GM21528 (cell line): ENCODE results near the gene VPS13D.

Source experiments
- ATAC-seq: cut with Tn5 transposase; IDR thresholded peaks from one replicate; pipeline ENCODE4 v1.9.1; 2021; ENCODE audit warnings: mild to moderate bottlenecking, moderate library complexity; ENCODE audit not compliant: unreplicated experiment, low FRiP score

Gene VPS13D

DNA sequence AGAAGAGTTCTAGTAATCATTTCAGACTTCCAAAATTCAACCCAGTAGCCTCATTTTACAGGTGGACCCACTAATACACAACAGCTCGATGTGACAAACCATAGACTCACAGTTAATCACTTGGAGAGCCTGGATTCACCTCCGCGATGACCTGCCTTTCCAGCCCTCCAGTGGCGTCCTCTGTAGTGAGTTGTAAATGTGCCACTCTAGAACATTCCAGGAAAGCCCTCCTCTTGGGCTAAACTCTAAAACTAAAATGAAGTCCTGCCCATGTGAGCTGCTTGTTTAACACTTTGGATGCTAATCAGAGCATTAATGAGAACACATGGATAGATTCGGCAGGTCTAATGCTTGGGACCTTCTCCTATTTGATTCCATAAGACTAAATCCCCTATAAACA lies 247.5 kb downstream of the VPS13D start:
- ATAC-seq: no peak

DNA sequence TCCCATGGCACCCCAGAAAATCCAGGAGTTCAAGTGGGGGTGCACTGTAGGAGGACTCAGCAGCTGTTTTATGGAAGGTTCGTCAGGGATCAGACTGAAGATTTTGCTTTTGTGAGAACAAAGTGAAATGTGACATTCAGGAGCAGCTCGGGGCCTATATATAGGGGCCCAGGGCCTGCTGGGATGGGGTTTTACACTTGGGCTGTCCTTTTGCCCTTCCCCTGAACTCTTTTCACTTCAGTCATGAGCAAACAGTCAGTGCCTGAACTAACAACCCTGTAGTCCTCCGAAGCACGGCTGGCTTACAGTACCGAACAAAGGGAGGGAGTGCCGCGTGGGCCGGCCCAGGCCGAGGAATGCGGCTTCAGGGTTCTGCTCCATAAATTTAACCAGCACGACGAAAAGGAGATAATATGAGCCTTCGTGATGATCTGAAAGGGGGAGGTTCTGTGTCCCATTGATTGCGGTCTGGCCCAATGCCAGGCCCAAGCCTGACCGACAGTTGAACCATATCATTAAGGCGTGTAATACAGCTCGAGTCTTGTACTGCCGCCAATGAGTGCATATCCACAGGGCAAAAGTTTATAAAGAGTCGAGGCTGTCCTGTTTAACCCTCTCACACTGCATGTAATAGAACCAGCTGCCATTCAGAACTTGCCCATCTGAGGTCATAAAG lies 248.2 kb downstream of the VPS13D start:
- no peak for ATAC-seq

DNA sequence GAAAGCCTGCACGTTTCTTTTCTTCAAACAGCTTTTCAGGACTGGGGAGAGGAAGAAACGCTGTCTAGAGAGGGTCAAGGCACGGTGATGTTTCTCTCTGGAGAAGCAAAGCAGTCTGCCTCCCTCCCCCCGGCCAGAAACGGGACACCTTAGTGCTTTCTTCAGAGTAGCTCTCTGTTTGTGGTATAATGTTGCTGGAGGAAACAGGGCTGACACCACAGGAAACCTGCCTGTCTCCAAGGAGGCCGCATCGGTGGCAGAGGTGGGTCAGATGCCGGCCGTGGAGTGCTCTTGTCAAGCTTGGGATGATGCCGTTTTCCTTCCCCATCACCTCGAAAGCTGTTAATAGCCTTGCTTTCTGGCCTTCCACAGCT lies 248.8 kb downstream of the VPS13D start:
- ATAC-seq: no peak

DNA sequence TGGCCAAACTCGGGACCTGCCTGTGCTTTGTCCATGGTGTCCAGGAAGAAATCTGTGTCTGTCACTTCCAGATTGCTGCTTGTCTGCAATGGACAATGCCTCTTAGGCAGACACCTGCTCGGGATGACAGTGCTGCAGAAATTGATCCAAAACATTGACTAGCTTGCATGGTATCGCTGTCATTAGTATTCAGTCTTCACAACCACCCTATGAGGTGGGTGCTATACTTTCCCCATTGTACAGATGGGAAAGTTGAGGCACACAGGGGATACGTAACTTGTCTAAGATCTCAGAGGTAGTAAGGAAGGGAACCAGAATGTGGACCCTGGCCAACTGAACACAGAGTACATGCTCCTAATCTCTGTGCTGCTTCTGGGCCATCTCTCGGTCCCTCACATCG lies 249.5 kb downstream of the VPS13D start:
- no peak for ATAC-seq

DNA sequence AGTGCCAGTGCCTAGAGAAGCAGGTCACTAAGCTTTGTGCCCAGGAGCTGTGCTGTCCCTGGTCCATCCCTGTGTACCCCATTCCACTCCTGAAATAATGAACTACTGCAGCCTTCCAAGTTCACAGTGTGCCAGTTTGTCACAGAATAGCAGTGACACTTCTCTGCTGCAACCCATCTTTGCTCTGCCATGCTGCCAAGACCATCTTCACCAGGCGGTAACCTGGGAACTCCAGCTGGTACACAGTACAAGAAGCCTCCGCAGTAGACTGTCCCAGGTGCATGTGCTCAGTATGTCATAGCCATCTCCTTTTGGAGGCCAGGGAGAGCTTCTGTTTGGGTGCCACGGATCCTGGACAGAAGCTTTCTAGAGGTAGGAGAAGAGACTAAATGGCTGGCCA lies 250.2 kb downstream of the VPS13D start:
- ATAC-seq: no peak

DNA sequence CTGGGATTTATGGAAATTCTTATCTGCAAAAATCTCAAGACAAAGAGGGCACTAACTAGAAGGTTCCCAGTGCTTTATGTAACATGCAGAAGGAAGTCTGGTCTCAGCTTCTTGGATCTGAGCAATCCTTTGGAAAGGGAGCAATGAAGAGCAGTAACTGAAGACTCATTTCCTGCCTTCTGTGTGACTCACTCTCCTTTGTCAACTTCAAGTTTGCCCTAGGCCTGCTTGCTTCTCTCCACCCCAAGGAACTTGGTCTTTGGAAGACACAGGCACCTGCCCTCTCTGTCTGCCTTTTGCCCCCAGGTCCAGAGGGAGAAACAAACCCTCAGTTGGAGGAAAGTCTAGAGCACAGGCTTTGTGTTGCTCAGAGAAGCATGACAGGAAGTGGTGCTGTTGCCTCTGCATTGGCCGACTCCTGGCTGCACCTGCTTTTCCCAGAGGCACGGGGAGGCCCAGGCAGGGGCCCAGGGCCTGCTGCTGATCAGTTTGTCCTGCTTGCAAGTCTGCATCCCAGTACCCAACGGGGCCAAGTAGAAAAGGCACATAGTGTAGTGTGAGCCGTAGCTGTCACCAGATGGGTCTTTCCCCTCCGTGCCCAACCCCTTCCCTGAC lies 251.0 kb downstream of the VPS13D start:
- no peak for ATAC-seq

DNA sequence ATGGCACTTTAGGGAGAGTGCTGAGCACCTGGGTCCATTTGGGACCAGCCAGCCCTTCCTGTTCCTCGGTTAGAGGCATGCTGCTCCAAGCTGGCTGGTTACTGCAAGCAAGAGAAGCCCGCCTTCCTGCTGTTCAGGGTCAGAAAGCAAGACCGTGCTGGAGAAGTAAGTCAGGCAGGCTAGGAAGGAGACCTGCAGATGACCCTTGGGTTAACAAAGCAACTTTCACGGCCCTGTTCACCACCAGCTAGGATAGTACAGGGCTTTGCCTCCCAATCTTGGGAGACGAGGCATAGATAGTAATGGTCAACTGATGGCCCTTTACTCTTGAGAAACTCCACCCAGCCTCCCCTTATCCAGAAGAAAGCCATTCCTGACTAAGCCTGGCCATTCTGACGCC lies 252.1 kb downstream of the VPS13D start:
- no peak for ATAC-seq

DNA sequence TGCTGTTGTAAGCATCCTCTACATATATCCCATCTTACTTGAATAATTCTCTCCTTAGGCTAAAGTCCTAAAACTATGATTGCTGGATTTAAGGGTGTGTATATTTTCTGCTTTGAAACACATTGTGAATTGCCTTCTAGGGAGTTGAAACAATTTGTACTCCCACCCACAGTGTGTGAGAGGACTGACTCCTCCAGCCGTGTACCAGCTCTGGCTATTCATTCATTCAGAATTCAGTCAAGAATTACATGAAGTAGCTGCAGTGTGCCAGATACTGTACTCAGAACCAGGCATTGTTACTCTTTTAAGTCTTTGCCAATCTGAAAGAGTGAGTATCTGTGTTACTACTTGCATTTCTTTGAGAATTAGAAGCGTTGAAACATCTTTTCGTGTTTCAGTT lies 253.2 kb downstream of the VPS13D start:
- no peak for ATAC-seq

DNA sequence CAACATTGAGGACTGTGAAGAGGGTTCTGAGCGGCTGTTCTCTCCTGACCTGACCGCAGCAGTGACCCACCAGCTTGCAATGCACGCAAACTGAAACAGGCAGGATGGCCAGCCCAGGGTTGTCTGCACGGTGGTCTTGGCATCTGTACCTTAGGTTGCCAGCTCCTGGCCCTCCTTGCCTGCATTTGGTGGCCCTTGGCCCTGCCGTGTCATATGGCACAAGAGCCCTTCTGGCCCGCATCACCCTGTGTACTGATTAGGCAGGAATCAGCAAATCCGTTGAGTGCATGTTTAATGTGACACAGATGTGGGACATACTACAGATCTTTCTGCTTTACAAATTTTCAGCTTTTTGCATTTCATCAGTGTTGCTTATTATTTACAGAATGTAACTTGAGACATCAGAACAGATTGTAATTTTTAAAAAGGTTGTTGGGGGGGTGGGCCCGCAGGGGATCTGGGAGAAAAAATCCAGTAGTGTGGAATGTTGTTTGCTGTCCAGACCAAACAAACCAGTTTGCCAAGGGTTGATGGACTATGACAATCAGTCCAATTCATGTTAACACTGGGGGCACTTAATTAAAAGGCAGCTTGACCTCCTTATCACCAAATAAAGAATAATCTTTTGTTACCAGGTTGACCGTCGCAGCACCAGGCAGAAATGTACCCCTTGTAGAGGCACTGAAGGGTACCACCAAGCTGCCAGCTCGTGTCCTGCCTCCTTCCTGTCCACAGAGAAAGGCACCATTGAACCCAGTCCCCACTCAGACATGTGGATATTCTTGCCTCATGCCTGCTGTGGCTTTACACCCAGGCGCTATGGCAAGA lies 255.6 kb downstream of the VPS13D start:
- ATAC-seq: no peak

DNA sequence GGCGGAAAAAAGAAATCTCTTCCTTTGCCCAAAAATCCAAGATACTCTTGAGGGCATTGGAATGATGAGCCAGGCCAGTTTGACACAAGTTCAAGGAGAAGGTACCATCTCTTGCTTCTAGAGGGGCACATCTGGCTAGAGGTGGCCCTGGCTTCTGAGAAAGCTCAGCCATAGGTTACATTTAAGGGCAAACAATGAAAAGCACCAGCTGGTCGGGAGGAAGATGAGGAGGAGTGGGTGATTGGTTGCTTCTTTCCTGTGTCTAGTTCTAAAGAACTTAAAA lies 256.2 kb downstream of the VPS13D start:
- no peak for ATAC-seq

DNA sequence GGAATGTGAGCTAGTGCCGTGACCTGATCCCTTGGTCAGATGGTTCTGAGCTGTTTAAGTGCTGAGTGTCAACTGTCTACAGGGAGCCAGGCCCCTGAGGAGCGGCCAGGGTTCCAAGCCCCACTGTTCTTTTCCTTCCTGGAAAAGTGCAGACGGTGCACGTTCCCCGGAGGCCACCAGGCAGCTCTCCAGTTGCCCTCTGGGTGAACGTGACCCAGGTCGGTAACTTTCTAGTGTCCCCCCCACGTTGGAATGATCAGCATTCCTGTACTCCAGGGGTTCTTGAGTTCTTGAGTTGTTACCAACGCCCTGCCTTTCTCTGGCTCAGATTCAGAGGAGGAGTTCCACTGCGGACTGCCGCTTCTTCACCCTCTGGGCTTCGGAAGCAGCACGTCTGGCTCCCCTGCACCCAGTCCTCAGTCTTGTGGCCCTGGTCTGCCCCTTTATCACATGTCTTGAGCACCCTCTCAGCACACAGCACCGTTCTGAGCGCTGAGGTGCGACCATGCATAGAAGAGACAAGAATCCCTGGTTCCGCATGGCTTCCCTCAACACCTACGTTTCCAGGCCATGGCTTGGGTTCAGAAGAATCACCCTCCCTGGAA lies 256.7 kb downstream of the VPS13D start:
- no peak for ATAC-seq

DNA sequence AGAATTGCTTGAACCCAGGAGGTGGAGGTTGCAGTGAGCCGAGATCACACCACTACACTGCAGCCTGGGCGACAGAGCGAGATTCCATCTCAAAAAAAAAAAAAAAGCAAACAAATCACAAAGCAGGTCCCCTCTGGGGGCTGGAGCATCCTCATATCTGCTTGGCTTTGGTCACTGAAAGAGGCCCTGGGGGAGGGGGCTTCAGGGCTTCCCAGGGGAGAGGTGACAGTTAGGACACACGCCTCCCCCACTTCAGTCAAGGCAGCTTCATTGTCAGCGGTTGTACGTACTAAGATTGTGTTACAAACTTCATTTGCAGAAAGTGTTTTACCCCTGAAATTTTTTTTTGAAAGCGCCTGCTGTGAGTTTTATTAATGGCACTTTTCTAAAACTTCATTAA lies 257.7 kb downstream of the VPS13D start:
- no peak for ATAC-seq

DNA sequence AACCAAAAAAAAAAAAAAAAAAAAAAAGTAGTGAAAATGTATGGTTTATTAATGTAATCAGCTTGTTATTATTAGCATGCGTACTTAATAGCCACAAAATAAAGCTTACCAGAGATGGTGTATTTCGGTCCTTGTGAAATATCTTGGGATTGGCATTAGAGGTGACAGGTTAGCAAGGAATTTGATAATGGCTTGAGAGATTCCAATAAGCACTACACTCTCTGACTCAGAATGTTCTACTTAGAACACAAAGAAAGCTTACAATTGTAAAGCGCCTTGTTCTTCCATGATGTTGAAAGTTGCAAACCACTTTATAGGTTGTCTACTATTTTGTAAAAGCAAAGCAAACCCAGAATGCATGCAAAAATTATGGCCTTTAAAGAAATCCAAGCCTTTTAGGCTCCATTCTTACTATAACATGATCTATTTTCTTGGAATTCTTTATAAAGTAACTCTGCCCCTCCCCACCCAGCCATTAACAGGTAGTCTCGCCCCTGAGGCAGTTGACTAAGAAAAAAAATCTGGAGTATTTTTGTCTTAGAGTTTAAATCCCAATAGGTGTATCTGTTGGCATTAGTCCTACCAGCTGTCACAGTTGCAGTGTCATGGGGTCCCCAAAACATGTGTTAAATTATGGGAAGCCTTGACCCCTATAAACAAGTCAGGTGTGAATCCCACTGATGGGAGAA lies 259.0 kb downstream of the VPS13D start:
- no peak for ATAC-seq

DNA sequence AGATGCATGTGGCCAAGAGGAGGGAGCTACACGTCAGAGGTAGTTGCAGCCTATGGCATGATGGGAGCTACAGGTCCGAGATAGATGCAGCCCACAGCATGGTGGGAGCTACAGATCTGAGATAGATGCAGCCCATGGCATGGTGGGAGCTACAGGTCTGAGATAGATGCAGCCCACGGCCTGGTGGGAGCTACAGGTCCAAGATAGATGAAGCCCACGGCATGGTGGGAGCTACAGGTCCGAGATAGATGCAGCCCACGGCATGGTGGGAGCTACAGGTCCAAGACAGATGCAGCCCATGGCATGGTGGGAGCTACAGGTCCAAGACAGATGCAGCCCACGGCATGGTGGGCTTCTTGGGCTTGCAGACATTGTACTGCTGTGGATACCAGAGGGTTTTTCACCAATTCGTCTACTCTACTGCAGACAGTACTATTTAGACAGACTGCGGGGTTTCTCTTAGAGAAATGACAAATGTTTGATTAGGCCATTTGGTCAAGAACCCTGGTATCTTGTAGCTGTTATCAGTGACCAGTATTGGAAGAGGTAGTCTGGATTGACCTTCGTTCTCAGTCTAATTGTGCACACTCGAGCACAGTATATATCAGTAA lies 260.8 kb downstream of the VPS13D start:
- no peak for ATAC-seq

DNA sequence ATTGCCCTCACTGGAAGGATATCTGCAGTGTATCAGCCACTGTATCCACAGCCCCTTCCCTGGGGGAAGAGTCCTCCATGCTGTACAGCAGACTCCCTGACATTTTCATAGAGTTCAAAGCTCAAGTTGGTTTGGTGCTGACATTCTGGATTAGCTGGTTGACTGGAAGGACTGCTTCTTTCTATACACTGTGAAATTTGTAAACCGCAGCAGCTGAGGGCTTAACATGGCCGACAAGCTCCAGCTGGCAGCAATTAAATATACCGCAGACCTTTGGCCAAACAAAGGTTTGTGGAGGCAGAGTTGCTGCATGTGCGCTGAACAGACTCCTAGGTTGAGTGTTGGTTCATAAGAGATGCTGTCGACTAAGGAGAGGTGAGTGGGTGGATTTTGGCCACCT lies 261.8 kb downstream of the VPS13D start:
- ATAC-seq: no peak

DNA sequence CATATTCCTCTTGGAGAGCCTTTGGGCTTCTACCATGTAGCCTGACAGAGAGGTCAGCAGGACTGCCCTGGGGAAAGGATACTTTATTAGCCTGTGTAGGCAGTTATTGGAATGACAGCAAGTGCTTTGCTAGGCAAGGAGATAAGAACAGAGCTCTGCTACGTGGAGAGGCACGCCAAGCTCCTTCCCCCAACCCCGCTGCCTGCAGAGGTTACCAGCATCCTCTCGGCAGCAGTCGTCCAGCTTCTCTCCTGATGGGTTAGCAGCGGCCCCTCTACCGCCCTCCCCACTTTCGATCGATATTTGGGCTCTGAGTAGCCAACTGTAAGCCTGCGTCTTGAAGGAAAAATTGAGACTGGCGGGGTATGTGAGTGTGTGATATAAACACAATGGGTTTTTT lies 265.9 kb downstream of the VPS13D start:
- no peak for ATAC-seq

DNA sequence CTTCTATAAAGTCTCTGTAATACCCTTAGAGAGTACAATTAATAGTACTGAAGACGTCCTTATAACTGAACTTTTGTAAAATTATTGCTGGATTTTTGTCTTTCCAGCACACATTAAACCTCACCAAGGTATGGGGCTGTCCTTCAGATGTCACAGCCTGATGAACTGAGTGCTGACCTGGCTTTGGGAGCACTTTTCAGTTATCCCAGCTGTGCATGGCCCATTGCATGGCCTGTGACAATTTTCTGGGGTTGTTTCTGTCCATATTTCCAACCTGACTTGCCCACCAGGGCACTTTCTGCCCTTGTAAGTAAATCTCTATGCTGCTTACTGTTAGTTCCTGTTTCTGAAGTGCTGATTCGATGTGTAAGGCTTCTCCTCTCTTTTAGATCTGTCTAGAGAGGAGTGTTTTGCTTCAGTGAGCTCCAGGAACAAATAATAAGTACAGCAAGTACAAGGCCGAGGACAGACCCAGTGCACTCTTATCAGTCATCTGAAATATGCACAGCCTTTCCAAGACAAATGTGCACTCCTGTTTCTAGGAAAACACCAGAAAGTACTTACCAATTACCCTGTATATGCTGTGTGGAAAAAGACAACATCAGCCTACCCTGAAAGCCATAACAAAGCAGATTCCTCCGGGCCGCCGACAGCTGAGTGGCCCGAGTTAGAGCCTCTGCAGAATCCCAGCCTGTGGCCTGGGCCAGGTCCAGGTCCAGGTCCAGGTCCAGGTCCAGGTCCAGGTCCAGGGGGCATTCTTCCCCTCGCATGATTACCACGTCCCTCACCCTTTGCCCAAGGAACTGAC lies 266.5 kb downstream of the VPS13D start:
- no peak for ATAC-seq

DNA sequence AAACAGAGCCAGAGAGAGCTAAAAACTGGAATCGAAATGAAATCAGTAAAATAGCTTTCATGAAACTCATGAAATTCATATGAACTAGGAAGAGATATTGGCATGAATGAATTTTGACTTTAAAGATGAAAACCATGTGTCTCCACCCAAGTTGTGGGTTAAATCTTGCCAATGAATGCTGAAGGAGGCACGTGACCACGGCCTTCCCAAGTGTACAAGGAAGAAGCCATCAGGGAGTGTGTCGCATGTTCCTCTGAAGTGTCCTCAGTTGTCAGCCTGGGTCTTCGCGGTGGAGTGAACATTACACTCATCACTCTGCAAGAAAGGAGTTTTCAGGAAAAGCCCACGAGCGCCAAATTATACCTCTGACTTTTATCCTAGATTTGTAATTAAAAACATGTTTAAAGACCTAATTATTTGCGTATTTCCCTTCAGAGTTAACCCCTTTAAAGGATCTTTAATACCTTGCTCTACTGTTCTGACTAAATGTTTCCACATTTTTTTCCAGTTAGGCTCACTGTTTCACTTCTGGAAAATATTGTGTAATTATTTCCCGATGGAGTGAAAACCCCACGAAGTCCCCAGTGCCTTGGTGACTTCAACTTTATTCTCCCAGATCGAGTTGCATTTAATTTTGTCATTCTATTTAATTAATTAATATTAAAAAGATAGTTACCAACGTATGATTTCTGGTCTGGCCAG lies 269.9 kb downstream of the VPS13D start:
- no peak for ATAC-seq

DNA sequence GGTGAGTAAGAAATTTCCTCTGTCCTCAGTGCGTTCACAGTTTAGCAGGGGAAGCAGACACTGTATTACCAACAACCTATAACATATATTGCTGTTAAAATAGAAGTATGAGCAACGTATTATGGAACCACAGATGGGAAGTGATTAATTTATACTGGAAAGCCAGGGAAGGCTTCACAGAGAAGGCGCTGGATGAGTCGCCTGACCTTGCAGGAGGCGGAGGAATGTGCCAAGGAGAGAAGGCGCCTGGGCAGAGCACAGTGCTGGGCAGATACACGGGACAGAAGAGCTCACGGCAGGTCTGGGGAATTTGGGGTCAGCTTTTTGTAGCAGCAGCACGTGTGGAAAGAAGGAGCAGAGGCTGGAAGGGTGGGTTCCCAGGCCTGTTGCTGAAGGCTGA lies 271.8 kb downstream of the VPS13D start:
- ATAC-seq: no peak
